HFF-Myc (cell line): Measurements from ENCODE around the gene SLC12A1.
A peak's percentile ranks its signal among the peaks of the same experiment; 100 is the strongest.

ENCODE experiments used
- DNase-seq: peaks from one replicate; pipeline ENCODE4 v3.0.0-alpha.2; 2011; ENCODE audit warnings: low read depth; ENCODE audit errors: extremely low read depth
- H3K4me3 ChIP-seq: replicated peaks from 2 replicates; pipeline ENCODE4 v1.5.1; 2011; ENCODE audit warnings: low read depth, mild to moderate bottlenecking, control low read depth, low read length
- TF ChIP-seq, protein P1 (sequence below): IDR thresholded peaks from 2 replicates; pipeline ENCODE4 v1.5.1; 2012; ENCODE audit warnings: mild to moderate bottlenecking, low read depth, low read length, control low read depth; ENCODE audit errors: missing control alignments

The SLC12A1 gene

DNA sequence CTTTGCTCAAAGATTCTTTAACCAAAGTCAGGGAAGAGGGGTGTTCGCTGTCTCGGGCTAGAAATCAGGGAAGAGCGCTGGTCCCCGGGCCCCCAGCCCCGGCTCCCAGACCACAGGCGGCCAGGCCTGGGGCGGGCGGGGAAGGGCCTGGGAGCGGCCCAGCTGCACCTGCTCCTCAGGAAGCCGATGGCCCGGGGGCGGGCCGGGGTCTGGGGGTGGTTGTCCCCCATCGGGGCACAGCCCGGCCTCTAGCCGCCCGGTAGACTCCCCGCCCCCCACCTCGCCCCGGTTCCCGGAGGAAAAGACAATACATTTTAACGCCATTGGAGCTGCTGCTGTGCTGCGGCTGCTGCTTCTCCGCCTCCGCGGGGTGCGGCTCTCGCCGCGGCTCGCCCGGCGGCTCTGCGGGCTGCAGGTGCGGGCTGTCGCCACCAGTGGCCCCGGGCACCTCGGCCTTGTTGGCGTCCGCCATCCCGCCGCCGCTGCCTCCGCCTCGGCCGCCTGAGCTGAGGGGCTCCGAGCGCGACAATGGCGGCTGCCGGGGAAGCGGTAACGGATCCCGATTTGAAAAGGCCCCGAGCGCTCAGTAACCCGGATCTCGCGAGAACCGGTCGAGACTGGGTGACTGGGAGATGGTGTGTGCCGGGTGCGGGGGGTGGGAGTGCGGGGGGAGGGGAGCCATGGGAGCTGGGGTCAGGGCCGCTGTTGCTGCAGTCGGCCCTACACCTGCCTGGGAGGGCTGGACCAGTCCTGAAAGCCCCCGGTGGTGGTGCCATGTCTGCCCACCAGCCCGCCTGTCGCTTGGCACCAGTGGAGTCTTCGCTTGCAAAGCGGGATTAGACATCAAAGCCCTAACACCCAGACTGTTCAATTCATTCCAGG is 28.1 kb upstream of the SLC12A1 start, which contains the start of gene MYEF2:
TSS of gene MYEF2 (minus strand) at position 530 of the 882 bp plus-strand sequence. CDS start at position 472, 58 bp downstream.
- peak; percentile 19 for DNase-seq
- TF ChIP-seq, protein P1, sequence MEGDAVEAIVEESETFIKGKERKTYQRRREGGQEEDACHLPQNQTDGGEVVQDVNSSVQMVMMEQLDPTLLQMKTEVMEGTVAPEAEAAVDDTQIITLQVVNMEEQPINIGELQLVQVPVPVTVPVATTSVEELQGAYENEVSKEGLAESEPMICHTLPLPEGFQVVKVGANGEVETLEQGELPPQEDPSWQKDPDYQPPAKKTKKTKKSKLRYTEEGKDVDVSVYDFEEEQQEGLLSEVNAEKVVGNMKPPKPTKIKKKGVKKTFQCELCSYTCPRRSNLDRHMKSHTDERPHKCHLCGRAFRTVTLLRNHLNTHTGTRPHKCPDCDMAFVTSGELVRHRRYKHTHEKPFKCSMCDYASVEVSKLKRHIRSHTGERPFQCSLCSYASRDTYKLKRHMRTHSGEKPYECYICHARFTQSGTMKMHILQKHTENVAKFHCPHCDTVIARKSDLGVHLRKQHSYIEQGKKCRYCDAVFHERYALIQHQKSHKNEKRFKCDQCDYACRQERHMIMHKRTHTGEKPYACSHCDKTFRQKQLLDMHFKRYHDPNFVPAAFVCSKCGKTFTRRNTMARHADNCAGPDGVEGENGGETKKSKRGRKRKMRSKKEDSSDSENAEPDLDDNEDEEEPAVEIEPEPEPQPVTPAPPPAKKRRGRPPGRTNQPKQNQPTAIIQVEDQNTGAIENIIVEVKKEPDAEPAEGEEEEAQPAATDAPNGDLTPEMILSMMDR = no peak

DNA sequence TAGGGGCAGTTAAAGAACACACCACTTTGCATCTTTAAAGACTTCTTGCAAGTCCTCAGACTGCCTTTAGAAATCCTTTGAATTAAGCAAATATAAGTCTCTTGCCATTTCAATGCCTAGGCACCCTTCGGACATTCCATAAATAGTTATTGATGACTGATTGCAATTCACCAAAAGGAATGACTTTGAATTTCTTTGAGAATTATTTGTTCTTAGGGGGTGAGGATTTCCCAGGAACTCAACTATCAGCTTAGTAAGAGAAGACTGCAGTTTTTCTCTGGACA is 27.5 kb upstream of the SLC12A1 start:
- DNase-seq = no peak
- peak overlapping the region; percentile 57 for H3K4me3 ChIP-seq
- TF ChIP-seq, protein P1 = no peak

More for the DNA sequence above, 28.1 kb upstream of the SLC12A1 start, which contains the start of gene MYEF2:
- H3K4me3 ChIP-seq = peak within 1 kb of the TSS; percentile 57

DNA sequence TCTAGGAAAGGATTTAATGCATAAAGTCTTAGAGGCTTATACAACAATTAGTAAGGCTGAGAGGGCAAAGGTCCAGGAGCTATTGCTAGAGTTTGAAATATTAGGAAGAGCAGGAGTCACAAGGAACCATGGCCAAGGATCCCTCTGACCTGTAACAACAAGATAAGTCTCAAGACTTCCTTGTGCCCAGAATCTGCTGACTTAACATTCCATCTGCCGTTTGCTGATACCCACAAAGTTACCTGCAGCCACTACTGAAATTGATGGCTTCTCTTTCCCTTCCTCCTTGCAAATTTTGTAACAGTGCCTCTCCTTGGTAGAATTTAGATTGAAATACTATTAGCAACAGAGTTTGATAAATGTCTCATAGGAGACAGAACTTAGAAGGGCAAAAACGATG is 23.4 kb upstream of the SLC12A1 start:
- H3K4me3 ChIP-seq = no peak overlapping the region
- DNase-seq = no peak
- TF ChIP-seq, protein P1 = no peak

DNA sequence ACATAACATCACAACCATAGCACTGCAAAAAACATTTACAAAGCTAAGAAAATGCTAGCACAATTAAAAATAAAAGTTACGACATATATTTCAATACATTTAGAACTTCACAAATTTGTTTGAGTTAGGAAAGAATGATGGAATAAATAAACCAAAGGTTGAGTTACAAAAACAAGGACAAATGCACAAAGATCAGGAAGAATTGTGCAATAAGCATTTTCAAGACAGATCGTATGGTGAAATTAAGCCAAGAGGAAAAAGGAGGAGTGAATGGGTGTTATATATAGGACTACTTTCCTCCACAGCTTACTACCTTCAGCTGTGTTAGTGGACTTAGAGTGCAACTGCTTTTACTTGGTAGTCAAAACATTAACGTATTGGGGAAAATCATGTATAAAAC is 20.6 kb upstream of the SLC12A1 start:
- DNase-seq = no peak
- TF ChIP-seq, protein P1 = no peak
- no peak overlapping the region for H3K4me3 ChIP-seq

DNA sequence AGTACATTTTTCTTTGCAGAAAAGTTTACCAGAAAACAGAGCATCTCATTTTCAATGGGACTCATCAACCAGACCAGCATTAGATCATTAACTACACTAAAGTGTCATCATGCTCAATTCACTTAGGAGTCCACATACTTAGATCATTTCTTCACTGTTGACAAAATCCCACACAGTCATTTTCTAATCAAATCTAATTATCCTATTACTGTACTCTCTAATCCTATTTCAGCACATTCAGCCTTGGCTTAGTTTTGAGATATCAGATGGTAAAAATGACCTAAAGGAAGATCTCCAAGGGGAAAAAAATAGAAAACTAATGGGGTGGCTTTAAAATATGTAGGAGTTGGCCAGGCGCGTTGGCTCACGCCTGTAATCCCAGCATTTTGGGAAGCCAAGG is 19.8 kb upstream of the SLC12A1 start:
- no peak for DNase-seq
- TF ChIP-seq, protein P1 = no peak
- H3K4me3 ChIP-seq = no peak overlapping the region

DNA sequence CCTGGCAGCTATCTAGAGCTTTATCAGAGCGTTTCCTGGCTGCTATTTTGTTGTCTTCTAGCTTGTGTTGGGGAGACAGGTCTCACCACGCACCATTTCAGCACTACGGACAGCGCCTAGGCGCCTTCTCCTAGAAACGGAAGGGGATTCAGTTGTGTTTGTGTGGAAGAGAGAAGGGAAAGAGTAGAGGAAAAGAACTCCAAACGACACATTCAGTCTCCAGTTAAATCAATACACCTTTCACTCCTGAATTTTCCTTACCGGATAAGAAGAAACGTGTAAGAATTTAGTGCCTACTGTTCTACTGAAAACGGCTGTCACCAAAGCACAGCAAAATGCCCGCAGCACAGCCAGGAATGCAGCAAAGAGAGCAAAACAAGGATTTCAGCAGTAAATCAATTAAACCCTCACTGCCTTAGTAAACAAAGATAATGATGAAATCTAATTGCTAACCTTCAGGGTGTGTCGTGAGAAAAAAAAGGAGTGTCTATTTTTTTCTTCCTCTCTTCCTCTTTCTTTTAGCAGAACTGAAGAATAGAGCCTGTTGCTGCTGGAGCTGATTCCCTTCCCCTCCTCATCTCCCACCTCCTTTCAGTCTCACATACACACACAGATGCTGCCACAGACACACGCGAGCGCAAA is 15.0 kb upstream of the SLC12A1 start:
- TF ChIP-seq, protein P1 = no peak
- no peak overlapping the region for H3K4me3 ChIP-seq
- DNase-seq = peak; percentile 20
